Prostate gland (tissue), 2 donors: ENCODE measurements around the gene ADRM1.

Experiments used
- POLR2A ChIP-seq: fragments of 450-650 bp; IDR thresholded peaks from one replicate; pipeline ENCODE4 v1.6.1; 2016; ENCODE audit warnings: antibody characterized with exemption, mild to moderate bottlenecking
- POLR2AphosphoS5 ChIP-seq: sonication (generic); formaldehyde crosslinking; IDR thresholded peaks from one replicate; pipeline ENCODE4 v1.6.1; 2017; ENCODE audit warnings: antibody characterized with exemption
- TF ChIP-seq, protein P1 (sequence below), 4 experiments: fragments of 200-600 bp in 2 of 4; fragments of 450-650 bp in 2 of 4; sonication (generic) in 2 of 4; IDR thresholded peaks; 1 replicate in 3 of 4; 2 replicates in 1 of 4; pipeline ENCODE4 v1.5.1; 2016 to 2019; ENCODE audit warnings: antibody characterized with exemption in 4 of 4, mild to moderate bottlenecking in 2 of 4, moderate library complexity in 2 of 4

DNA sequence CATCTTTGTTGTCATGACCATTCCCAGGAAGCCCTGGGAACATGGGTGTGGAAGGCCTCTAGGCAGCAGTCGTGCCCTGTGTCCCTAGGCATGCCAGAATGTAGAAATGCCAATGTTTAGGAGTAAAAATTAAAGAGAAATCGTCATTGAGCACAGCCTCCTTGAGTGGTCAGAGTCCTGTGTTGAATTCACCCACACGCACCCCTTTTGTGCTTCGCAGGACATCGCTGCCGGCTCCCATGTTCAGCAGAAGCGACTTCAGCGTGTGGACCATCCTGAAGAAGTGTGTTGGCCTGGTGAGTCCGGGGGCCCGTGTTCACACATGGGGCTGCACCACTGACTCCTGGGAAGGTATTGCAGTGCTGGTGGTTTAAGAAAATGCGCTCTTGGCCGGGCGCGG is 39.4 kb upstream of the ADRM1 start:
- TF ChIP-seq, protein P1, sequence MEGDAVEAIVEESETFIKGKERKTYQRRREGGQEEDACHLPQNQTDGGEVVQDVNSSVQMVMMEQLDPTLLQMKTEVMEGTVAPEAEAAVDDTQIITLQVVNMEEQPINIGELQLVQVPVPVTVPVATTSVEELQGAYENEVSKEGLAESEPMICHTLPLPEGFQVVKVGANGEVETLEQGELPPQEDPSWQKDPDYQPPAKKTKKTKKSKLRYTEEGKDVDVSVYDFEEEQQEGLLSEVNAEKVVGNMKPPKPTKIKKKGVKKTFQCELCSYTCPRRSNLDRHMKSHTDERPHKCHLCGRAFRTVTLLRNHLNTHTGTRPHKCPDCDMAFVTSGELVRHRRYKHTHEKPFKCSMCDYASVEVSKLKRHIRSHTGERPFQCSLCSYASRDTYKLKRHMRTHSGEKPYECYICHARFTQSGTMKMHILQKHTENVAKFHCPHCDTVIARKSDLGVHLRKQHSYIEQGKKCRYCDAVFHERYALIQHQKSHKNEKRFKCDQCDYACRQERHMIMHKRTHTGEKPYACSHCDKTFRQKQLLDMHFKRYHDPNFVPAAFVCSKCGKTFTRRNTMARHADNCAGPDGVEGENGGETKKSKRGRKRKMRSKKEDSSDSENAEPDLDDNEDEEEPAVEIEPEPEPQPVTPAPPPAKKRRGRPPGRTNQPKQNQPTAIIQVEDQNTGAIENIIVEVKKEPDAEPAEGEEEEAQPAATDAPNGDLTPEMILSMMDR (IDR thresholded peaks at IDR 0.05), result no peak
- no peak for TF ChIP-seq POLR2AphosphoS5
- no peak for TF ChIP-seq POLR2A
